Activated naive CD4-positive, alpha-beta T cell treated with anti-CD3 and anti-CD28 coated beads, Interleukin-2, amount 50 U/mL, for 24 hours (primary cell): ENCODE data around the gene EIF3A.

Source experiments
- H3K27ac Mint-ChIP-seq: one replicate; pipeline ENCODE4 v1.8.0; 2021; ENCODE audit warnings: mild to moderate bottlenecking, mixed read lengths
- H3K27me3 Mint-ChIP-seq: one replicate; pipeline ENCODE4 v1.8.0; 2021; ENCODE audit warnings: mixed read lengths
- H3K36me3 Mint-ChIP-seq: one replicate; pipeline ENCODE4 v1.8.0; 2021; ENCODE audit warnings: mixed read lengths
- H3K4me1 Mint-ChIP-seq: one replicate; pipeline ENCODE4 v1.8.0; 2021; ENCODE audit warnings: mixed read lengths
- H3K4me3 Mint-ChIP-seq: one replicate; pipeline ENCODE4 v1.8.0; 2021; ENCODE audit warnings: mild to moderate bottlenecking, mixed read lengths
- H3K9me3 Mint-ChIP-seq: one replicate; pipeline ENCODE4 v1.8.0; 2021; ENCODE audit warnings: mixed read lengths

Gene EIF3A

DNA sequence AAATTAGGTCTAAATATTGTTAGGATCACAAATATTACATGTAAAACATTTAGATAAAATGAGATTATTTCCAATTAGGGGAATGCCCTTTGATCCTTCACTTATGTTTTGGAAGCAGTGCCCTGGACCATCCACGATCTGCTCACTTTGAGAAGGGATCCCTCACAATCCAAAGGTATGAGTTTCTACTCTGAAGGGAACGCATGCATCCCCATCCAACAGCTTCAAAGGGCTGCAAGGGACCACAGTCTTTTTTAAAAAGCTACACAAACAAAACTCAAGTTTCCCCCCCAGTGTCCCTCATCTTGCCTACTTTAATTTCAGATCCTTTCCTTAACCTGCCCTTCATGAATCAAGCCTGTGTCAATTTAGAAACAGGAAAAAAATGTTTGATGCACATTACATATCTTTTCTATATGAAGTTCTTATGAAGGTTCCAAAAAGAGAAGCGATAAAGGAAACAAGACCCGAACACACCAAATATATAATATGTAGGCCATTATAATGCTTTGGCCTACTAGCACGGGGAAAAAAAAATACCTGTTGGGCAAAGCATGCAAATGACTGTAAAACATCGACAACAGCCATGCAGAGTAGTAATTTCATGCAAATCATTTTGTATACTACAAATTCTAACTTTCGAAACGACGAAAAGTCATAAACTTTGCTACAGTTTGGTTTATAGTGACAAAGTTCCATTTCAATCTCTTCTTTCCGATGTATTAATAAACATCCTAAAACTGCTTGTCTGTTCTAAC is 2.0 kb downstream of the EIF3A start:
- Mint-ChIP-seq H3K36me3 (peaks cover 19% of the 10 kb centered on the region), H3K4me3 (peak overlapping the region; percentile 99), H3K9me3 (no peaks in the 10 kb centered on the region), H3K27ac (peak overlapping the region; percentile 97), H3K27me3 (no peaks in the 10 kb centered on the region), H3K4me1 (peaks cover 49% of the 10 kb centered on the region)

DNA sequence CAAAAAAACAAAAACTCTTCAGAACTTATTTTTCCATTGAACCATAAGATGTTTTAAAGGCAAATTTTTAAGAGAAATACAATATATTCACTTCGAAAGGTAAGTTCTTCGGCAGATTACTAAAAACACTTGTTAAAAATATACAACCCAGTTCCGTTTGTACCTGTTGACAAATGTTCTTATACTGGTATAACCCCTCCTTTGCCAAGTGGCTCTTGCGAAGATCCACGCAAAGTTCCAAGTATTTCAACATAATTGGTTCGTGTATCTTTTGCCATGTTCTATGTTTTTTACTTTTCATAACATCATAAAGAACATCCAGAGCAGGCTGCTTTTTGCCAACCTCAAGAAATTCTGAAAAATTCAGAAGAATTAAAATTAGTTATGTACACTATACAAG is 7.0 kb downstream of the EIF3A start:
- no peaks in the 10 kb centered on the region for H3K27me3 Mint-ChIP-seq
- no peak overlapping the region for H3K27ac Mint-ChIP-seq
- no peak overlapping the region for H3K4me3 Mint-ChIP-seq
- peaks cover 48% of the 10 kb centered on the region for H3K4me1 Mint-ChIP-seq
- H3K9me3 Mint-ChIP-seq, result no peaks in the 10 kb centered on the region
- peaks cover 20% of the 10 kb centered on the region for H3K36me3 Mint-ChIP-seq

DNA sequence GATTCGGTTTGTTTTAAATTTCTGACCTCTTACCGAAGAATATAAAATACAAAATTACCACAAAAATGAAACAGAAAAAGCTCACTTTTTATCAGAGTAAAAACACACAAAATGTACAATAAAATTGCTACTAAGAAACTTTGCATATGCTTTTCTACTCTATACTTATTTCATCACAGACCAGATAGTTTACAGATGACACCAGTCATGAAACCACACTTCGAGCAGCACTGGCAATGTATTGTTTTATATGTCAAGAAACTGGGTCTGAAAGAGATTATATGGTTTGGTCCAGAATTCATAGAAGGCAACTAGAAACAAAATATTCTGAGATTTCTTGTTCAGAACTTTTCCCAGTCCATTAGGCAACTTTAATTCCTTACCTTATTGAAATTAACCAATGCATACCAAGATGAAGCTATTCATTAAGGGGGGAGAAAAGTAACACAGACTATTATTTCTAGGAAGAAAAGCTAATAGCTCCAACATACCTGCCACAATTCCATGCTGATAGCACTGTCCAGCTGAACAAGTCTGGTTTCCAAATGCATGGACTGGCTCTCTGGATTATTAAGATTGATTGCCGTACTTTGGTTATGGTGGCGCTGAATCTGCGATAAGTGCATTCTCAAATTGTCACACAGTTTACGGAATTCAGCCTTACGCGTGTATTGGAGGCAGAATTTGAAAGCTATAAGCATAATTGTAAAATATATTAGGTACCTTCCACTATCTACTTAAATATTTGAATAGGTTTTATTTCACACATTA is 10.0 kb downstream of the EIF3A start:
- Mint-ChIP-seq H3K9me3 (no peaks in the 10 kb centered on the region), H3K27ac (no peak overlapping the region), H3K4me3 (no peak overlapping the region), H3K27me3 (no peaks in the 10 kb centered on the region), H3K36me3 (peaks cover 19% of the 10 kb centered on the region), H3K4me1 (peaks cover 30% of the 10 kb centered on the region)

DNA sequence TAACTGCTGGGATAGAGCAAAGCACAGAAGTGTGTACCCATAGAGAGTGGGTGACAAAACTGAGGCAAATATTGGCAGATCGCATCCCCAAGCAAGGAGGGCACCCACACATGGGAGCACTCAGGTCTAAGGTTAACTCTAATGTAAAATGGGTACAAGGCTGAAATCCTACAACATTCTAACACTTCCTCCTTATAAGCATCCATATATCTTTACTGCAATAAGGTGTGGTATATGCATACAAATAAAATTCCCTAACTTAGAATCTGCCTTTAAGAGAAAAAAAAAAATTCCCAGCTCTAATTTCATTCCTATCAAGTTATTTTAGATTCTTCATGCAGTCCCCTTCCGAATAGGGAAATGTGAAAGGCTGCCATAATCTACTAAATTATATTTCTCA is 18.7 kb downstream of the EIF3A start:
- Mint-ChIP-seq H3K27ac (no peak overlapping the region), H3K4me1 (peaks cover 32% of the 10 kb centered on the region), H3K36me3 (peaks cover 35% of the 10 kb centered on the region), H3K9me3 (no peaks in the 10 kb centered on the region), H3K4me3 (no peak overlapping the region), H3K27me3 (no peaks in the 10 kb centered on the region)

DNA sequence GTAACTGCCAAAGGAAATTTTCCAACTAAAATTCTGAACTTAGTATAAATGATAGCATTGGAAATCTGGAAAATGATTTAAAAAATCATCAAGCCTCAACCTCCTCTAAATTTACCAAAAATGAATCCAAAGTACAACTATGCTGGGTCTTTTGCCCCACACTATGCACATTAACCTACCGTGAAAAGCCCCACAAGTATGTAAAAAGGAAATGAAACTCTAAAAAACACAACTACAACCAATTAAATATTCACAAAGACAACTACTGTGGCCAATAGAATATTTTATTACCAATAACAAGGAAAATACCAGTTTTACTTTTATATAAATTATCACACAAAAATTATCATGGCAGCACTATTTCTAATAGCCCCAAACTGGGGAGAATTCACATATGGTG is 19.3 kb downstream of the EIF3A start:
- no peaks in the 10 kb centered on the region for H3K27me3 Mint-ChIP-seq
- H3K4me3 Mint-ChIP-seq, result no peak overlapping the region
- no peak overlapping the region for H3K27ac Mint-ChIP-seq
- H3K36me3 Mint-ChIP-seq, result peaks cover 35% of the 10 kb centered on the region
- H3K4me1 Mint-ChIP-seq, result peaks cover 32% of the 10 kb centered on the region
- no peaks in the 10 kb centered on the region for H3K9me3 Mint-ChIP-seq

DNA sequence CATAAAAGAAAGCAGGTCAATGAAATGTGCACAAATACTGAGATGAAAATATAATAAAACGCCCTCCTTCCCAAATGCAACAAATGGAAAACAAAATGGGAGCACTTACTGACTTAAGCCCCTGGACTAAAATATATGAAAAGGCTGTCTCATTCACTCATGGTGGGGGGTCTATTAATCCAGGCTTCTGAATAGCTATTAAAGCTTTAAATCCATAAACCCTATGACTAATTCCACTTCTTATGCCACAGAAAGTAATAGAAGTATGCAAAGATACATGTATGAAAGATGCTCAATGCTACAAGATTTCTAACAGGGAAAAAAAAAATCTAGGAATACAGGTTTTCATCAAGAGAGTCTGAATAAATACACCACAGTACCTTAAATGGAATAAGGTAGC is 20.5 kb downstream of the EIF3A start:
- H3K36me3 Mint-ChIP-seq, result peaks cover 30% of the 10 kb centered on the region
- no peaks in the 10 kb centered on the region for H3K9me3 Mint-ChIP-seq
- no peak overlapping the region for H3K27ac Mint-ChIP-seq
- no peak overlapping the region for H3K4me3 Mint-ChIP-seq
- H3K27me3 Mint-ChIP-seq, result no peaks in the 10 kb centered on the region
- H3K4me1 Mint-ChIP-seq, result peaks cover 28% of the 10 kb centered on the region

DNA sequence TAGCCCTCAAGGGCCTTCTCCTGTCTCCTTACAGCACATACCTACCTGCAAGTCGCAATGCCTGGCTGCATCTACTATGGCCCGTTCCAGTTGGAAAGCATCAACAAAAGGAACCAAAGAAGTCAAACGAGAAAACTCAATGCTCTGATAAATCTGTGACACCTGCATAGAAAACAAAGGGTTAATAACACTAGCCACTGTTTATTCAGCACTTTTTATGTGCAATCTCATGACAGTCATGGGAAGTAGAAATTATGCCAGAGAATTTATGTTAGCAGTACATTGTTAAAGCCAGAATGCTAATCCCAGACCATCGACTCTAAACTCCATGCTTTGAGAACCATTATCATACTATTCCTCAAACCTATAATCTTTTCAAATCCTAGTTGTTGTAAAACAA is 21.1 kb downstream of the EIF3A start:
- H3K4me1 Mint-ChIP-seq, result peaks cover 24% of the 10 kb centered on the region
- H3K9me3 Mint-ChIP-seq, result no peaks in the 10 kb centered on the region
- H3K4me3 Mint-ChIP-seq, result no peak overlapping the region
- peak overlapping the region; percentile 55 for H3K27ac Mint-ChIP-seq
- H3K36me3 Mint-ChIP-seq, result peaks cover 29% of the 10 kb centered on the region
- no peaks in the 10 kb centered on the region for H3K27me3 Mint-ChIP-seq

DNA sequence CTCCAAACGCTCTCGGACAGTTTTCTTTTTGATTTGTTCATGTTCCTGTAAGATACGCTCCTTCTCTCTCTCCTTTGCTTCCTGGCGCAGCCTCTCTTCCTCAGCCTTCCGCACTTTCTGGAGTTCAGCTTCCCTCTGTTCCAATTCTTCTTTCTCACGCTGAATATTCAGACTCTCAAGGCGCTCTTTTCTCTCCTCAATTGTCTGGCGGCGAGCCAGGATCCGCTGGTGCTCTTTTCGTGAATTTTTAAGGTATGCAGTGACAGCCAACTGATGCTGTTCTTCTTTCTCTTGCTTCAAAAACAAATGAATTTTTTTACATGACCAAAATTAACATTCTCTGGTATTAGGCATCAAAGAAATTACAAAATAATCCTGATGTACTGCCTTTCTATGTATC is 22.6 kb downstream of the EIF3A start:
- no peaks in the 10 kb centered on the region for H3K9me3 Mint-ChIP-seq
- H3K36me3 Mint-ChIP-seq, result peaks cover 30% of the 10 kb centered on the region
- H3K27me3 Mint-ChIP-seq, result no peaks in the 10 kb centered on the region
- H3K4me1 Mint-ChIP-seq, result peaks cover 21% of the 10 kb centered on the region
- no peak overlapping the region for H3K27ac Mint-ChIP-seq
- H3K4me3 Mint-ChIP-seq, result no peak overlapping the region

DNA sequence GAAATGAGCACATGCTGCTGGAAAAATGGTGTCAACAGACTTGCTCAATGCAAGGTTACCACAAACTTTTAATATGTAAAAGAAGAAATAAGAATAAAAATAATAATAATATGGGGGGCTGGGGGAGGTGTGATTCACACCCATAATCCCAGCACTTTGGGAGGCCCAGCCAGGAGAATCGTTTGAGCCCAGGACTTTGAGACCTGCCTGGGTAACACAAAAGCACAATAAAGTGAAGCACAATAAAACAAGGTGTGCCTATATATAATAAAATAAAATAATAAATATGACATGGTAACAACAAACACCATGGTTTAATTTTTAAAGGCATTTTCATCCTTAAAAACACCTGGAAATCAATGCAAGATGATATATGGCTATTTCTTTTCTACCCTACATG is 25.1 kb downstream of the EIF3A start:
- H3K36me3 Mint-ChIP-seq, result peaks cover 34% of the 10 kb centered on the region
- no peak overlapping the region for H3K27ac Mint-ChIP-seq
- peaks cover 19% of the 10 kb centered on the region for H3K4me1 Mint-ChIP-seq
- H3K9me3 Mint-ChIP-seq, result no peaks in the 10 kb centered on the region
- no peaks in the 10 kb centered on the region for H3K27me3 Mint-ChIP-seq
- no peak overlapping the region for H3K4me3 Mint-ChIP-seq

DNA sequence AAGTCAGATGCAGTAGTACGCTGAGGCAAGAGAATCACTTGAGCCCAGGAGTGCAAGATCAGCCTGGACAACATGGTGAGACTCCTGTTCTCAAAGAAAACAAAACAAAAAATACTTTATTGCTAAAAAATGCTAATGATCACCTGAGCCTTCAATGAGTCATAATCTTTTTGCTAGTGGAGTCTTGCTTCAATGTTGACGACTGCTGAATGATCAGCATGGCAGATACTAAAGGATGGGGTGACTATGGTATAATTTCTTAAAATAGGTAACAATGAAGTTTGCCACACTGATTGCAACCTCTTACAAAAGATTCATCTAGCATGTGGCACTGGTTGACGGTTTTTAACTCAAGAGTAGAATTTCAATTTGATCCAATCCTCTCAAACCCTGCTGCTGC is 28.8 kb downstream of the EIF3A start:
- peaks cover 27% of the 10 kb centered on the region for H3K36me3 Mint-ChIP-seq
- peaks cover 27% of the 10 kb centered on the region for H3K4me1 Mint-ChIP-seq
- no peak overlapping the region for H3K4me3 Mint-ChIP-seq
- no peaks in the 10 kb centered on the region for H3K27me3 Mint-ChIP-seq
- no peak overlapping the region for H3K27ac Mint-ChIP-seq
- H3K9me3 Mint-ChIP-seq, result no peaks in the 10 kb centered on the region

DNA sequence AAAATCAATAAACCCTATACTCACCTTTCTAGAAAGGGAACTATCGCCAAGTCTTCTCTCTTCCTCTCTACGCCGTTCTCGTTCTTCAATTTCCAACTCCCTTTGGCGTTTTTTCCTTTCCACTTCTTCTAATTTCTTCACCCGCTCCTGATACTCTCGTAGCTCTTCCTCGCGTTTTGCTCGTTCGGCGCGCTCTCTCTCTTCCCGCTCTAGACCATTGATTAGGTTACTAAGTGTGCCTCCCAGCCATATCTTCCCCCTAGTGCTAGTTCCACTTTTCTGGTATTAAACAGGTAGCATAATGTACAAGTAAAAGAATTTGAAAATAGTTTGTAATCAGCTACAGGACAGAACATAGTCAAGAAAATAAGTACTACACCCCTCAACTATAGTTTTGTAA is 30.8 kb downstream of the EIF3A start:
- H3K4me1 Mint-ChIP-seq, result peaks cover 36% of the 10 kb centered on the region
- H3K27me3 Mint-ChIP-seq, result no peaks in the 10 kb centered on the region
- no peaks in the 10 kb centered on the region for H3K9me3 Mint-ChIP-seq
- peak overlapping the region; percentile 75 for H3K27ac Mint-ChIP-seq
- no peak overlapping the region for H3K4me3 Mint-ChIP-seq
- H3K36me3 Mint-ChIP-seq, result peaks cover 31% of the 10 kb centered on the region

DNA sequence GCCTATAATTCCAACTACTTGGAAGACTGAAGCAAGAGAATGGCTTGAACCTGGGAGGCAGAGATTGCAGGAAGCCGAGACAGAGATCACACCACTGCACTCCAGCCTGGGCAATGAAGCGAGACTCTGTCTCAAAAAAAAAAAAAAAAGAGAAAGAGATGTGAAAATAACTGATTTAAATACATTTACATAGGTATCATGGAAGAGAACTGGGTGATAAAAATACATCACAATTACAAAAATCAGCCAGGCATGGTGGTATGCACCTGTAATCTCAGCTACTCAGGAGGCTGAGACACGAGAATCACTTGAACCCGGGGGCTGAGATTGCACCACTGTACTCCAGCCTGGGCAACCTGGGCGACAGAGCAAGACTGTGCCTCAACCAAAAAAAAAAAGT is 31.3 kb downstream of the EIF3A start:
- Mint-ChIP-seq H3K27ac (no peak overlapping the region), H3K4me3 (no peak overlapping the region), H3K36me3 (peaks cover 31% of the 10 kb centered on the region), H3K9me3 (no peaks in the 10 kb centered on the region), H3K27me3 (no peaks in the 10 kb centered on the region), H3K4me1 (peaks cover 36% of the 10 kb centered on the region)

DNA sequence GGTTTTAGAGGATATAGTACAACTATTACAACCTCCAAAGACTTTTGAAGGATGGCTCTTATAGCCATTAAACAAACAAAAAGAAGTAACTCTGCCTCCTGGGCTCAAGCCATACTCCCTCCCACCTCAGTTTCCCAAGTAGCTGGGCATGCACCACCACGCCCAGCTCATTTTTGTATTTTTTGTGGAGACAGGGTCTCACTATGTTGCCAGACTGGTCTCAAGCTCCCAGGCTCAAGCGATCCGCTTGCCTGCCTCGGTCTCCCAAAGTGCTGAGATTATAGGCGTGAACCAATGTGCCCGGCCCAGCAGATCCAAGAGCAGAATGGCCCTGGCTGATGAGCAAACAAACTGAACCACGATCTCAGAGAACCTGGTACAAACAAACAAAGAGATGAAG is 35.1 kb downstream of the EIF3A start:
- Mint-ChIP-seq H3K27me3 (no peaks in the 10 kb centered on the region), H3K9me3 (no peaks in the 10 kb centered on the region), H3K27ac (peak overlapping the region; percentile 6), H3K4me1 (peaks cover 26% of the 10 kb centered on the region), H3K36me3 (peaks cover 31% of the 10 kb centered on the region), H3K4me3 (no peak overlapping the region)

DNA sequence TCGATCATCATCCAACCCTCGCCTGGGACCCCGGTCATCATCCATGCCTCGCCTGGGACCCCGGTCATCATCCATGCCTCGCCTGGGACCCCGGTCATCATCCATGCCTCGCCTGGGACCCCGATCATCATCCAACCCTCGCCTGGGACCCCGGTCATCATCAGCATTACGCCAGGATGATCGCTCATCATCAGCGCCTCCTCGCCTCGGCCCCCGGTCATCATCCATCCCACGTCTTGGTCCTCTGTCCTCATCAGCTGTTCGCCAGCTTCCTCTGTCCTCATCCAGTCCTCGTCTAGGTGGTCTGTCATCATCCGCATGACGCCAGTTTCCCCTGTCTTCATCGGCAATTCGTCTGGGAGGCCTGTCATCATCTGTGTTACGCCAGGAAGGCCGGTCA is 38.4 kb downstream of the EIF3A start:
- no peaks in the 10 kb centered on the region for H3K9me3 Mint-ChIP-seq

DNA sequence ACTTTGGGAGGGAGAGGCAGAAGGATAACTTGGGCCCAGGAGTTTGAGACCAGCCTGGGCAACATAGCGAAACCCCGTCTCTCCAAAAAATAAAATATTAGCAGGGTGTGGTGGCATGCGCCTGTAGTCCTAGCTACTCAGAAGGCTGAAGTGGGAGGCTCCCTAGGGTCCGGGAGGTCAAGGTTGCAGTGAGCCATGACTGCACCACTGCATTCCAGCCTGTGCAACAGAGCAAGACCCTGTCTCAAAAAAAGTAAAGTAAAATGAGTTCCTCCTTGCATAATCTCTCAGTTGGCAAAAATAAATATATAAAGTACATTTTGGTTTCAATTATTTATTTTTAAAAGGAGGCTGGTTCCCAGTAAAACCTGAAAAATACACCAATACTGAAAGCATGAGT is 39.3 kb downstream of the EIF3A start:
- Mint-ChIP-seq H3K4me3 (no peak overlapping the region), H3K4me1 (peaks cover 17% of the 10 kb centered on the region), H3K27ac (no peak overlapping the region), H3K27me3 (no peaks in the 10 kb centered on the region), H3K9me3 (no peaks in the 10 kb centered on the region), H3K36me3 (peaks cover 25% of the 10 kb centered on the region)

More for the DNA sequence above, 38.4 kb downstream of the EIF3A start:
- H3K27me3 Mint-ChIP-seq, result no peaks in the 10 kb centered on the region
- H3K4me3 Mint-ChIP-seq, result no peak overlapping the region
- peaks cover 18% of the 10 kb centered on the region for H3K4me1 Mint-ChIP-seq
- H3K27ac Mint-ChIP-seq, result peak overlapping the region; percentile 30
- peaks cover 27% of the 10 kb centered on the region for H3K36me3 Mint-ChIP-seq

DNA sequence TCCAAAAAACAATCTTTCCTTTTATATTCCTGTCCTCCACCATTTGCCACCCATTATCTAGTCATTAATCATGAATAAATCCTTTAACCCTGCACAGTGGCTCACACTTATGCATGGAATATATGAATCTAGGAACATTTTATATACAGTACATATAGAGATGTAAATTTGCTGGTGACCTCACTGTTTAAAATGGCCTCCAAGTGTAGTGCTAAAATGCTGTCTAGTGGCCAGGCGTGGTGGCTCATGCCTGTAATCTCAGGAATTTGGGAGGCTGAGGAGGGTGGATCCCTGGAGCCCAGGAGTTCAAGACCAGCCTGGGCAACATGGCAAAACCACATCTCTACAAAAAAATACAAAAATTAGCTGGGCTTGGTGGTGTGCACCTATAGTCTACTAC is 41.5 kb downstream of the EIF3A start:
- no peak overlapping the region for H3K27ac Mint-ChIP-seq
- H3K36me3 Mint-ChIP-seq, result peaks cover 29% of the 10 kb centered on the region
- no peaks in the 10 kb centered on the region for H3K27me3 Mint-ChIP-seq
- H3K9me3 Mint-ChIP-seq, result no peaks in the 10 kb centered on the region
- H3K4me3 Mint-ChIP-seq, result no peak overlapping the region
- peaks cover 9% of the 10 kb centered on the region for H3K4me1 Mint-ChIP-seq
